Stimulated activated naive CD4-positive, alpha-beta T cell (primary cell): ENCODE data around the gene NSD2.

Source experiments
- DNase-seq, 6 experiments: peaks; one replicate each; lab custom pipeline; 2025; lab: John Stamatoyannopoulos, UW

Gene NSD2

GRCh38 chr4:1971456-1972200 is 100.4 kb downstream of the NSD2 start:
- DNase-seq: no peak

GRCh38 chr4:1972414-1972813 is 101.2 kb downstream of the NSD2 start:
- DNase-seq: no peak

- DNase-seq: no peak
These were observed 102.0 kb downstream of the NSD2 start for GRCh38 chr4:1973218-1973617.

GRCh38 chr4:1973661-1974060 is 102.5 kb downstream of the NSD2 start:
- DNase-seq: no peak

GRCh38 chr4:1974840-1975239 is 103.6 kb downstream of the NSD2 start:
- DNase-seq: no peak

- no peak for DNase-seq
These were observed 104.2 kb downstream of the NSD2 start for GRCh38 chr4:1975391-1975801.

GRCh38 chr4:1975880-1976279 is 104.7 kb downstream of the NSD2 start:
- DNase-seq: no peak

GRCh38 chr4:1976416-1977352 is 105.5 kb downstream of the NSD2 start:
- no peak for DNase-seq

- DNase-seq: no peak
These were observed 107.0 kb downstream of the NSD2 start for GRCh38 chr4:1978226-1978625.

- no peak for DNase-seq
These were observed 107.7 kb downstream of the NSD2 start for GRCh38 chr4:1978741-1979476.

- no peak for DNase-seq
These were observed 108.4 kb downstream of the NSD2 start for GRCh38 chr4:1979477-1980196.

- DNase-seq: no peak
These were observed 109.4 kb downstream of the NSD2 start for GRCh38 chr4:1980561-1981041.

GRCh38 chr4:1981251-1982058 is 110.3 kb downstream of the NSD2 start:
- no peak for DNase-seq

- no peak for DNase-seq
These were observed 111.2 kb downstream of the NSD2 start for GRCh38 chr4:1982124-1983052.

GRCh38 chr4:1983053-1983845 is 112.1 kb downstream of the NSD2 start:
- no peak for DNase-seq

GRCh38 chr4:1983846-1984405 is 112.7 kb downstream of the NSD2 start:
- DNase-seq: no peak

- no peak for DNase-seq
These were observed 113.4 kb downstream of the NSD2 start for GRCh38 chr4:1984406-1985191.

- no peak for DNase-seq
These were observed 114.1 kb downstream of the NSD2 start for GRCh38 chr4:1985294-1985693.
